CD4-positive, alpha-beta T cell (primary cell): ENCODE results near the gene SPDYE6. TPM values are rescaled to one million over a fixed set of nuclear protein-coding genes. Genes with fewer than 3 reads are reported as not detected.

Experiments used
- ATAC-seq: fragments of 200-7000 bp; cut with Tn5 transposase; one replicate; pipeline ENCODE4 v1.10.0; 2022; ENCODE audit warnings: mild to moderate bottlenecking; ENCODE audit not compliant: poor library complexity
- CTCF ChIA-PET: fragments of 350-600 bp; sonication (Branson Sonifier 250); formaldehyde crosslinking; loops from one replicate; lab custom pipeline; 2021; ENCODE audit warnings: antibody characterized with exemption, inconsistent platforms; lab: Charles Lee
- POLR2A ChIA-PET: fragments of 350-600 bp; sonication (Branson Sonifier 250); formaldehyde crosslinking; loops from one replicate; lab custom pipeline; 2021; ENCODE audit warnings: antibody characterized with exemption, inconsistent platforms; lab: Charles Lee
- DNase-seq, 14 experiments: peaks; one replicate each; pipeline ENCODE4 v3.0.0-alpha.2; 2013 to 2020; ENCODE audit warnings: mixed read lengths in 2 of 14
- H3K27ac ChIP-seq, 2 donors: one replicate each; pipeline versions ENCODE4 v1.5.1 to v1.7.0; 2013; ENCODE audit warnings: low read length in 2 of 2, low read depth in 1 of 2, mild to moderate bottlenecking in 1 of 2
- H3K27me3 ChIP-seq, 2 experiments: 1 replicate in 1 of 2; 2 replicates in 1 of 2; pipeline versions ENCODE4 v1.6.1 to v1.7.0; 2013; ENCODE audit warnings: low read length in 2 of 2, control low read depth in 1 of 2, mild to moderate bottlenecking in 1 of 2, moderate library complexity in 1 of 2; ENCODE audit not compliant: insufficient read depth in 2 of 2, control insufficient read depth in 1 of 2
- H3K36me3 ChIP-seq: one replicate; pipeline ENCODE4 v1.6.1; 2013; ENCODE audit warnings: low read length, control low read depth; ENCODE audit not compliant: insufficient read depth
- H3K4me1 ChIP-seq: one replicate; pipeline ENCODE4 v1.6.1; 2013; ENCODE audit warnings: low read length, control low read depth; ENCODE audit not compliant: insufficient read depth
- H3K4me3 ChIP-seq: one replicate; pipeline ENCODE4 v1.5.1; 2013; ENCODE audit warnings: mild to moderate bottlenecking, low read length, moderate library complexity
- H3K9me3 ChIP-seq, 2 experiments: 1 replicate in 1 of 2; 2 replicates in 1 of 2; pipeline versions ENCODE4 v1.6.1 to v1.7.0; 2013; ENCODE audit warnings: low read length in 2 of 2, mild to moderate bottlenecking in 2 of 2, control low read depth in 1 of 2, moderate library complexity in 1 of 2; ENCODE audit not compliant: control insufficient read depth in 1 of 2, insufficient read depth in 1 of 2
- H3K27ac Mint-ChIP-seq: one replicate; pipeline ENCODE4 v1.8.0; 2020; ENCODE audit warnings: mixed read lengths
- H3K27me3 Mint-ChIP-seq: one replicate; pipeline ENCODE4 v1.8.0; 2021; ENCODE audit warnings: mixed read lengths
- H3K36me3 Mint-ChIP-seq: one replicate; pipeline ENCODE4 v1.8.0; 2021; ENCODE audit warnings: low read depth, mixed read lengths
- H3K4me1 Mint-ChIP-seq: one replicate; pipeline ENCODE4 v1.8.0; 2021; ENCODE audit warnings: low read depth, mixed read lengths
- H3K4me3 Mint-ChIP-seq: one replicate; pipeline ENCODE4 v1.8.0; 2020; ENCODE audit warnings: mild to moderate bottlenecking, mixed read lengths
- H3K9me3 Mint-ChIP-seq: one replicate; pipeline ENCODE4 v1.8.0; 2020; ENCODE audit warnings: mixed read lengths
- CTCF ChIP-seq: fragments of 200-600 bp; IDR thresholded peaks from one replicate; pipeline ENCODE4 v1.8.0; 2022; ENCODE audit warnings: antibody characterized with exemption, mild to moderate bottlenecking
- intact Hi-C, 2 experiments: fragments of 100-400 bp; cut with DNase I in 1 of 2; cut with micrococcal nuclease in 1 of 2; formaldehyde crosslinking; loops; one replicate each; pipeline versions ENCODE4 v1.15.1 to v1.9.0; 2023 to 2025; cut with DNase I, micrococcal nuclease
- total RNA-seq, 174 experiments: library from RNA in 2 of 174; stranded (reverse) in 2 of 174; gene quantifications; one replicate each; pipeline ENCODE4 v1.2.3 and lab custom pipeline; 2021 to 2026

SPDYE6 gene
- total RNA-seq, 2 experiments from 2014 or later: not detected

GRCh38 chr7:102306916-102307677, 49.1 kb downstream of the SPDYE6 start:
- peaks cover 27% of the 10 kb centered on the region for H3K4me1 ChIP-seq
- no peaks in the 10 kb centered on the region for H3K9me3 ChIP-seq
- H3K36me3 ChIP-seq: no peaks in the 10 kb centered on the region
- no peak for TF ChIP-seq CTCF
- Mint-ChIP-seq H3K27ac (no peak overlapping the region), H3K9me3 (no peaks in the 10 kb centered on the region), H3K4me1 (no peaks in the 10 kb centered on the region), H3K36me3 (no peaks in the 10 kb centered on the region), H3K27me3 (no peaks in the 10 kb centered on the region), H3K4me3 (no peak overlapping the region)
- H3K27me3 ChIP-seq: no peaks in the 10 kb centered on the region
- DNase-seq (peak in 4 of 14 experiments; percentile 18 to 64 (median 54)), ATAC-seq (peak; percentile 44)
- intact Hi-C loops: no loop called here
- CTCF ChIA-PET: interaction anchor here (0.6 kb wide), 1 partner anchor 980 kb away, joined by 4 read pairs; no protein-coding TSS in a partner anchor
- POLR2A ChIA-PET: interaction anchor here (0.6 to 1.1 kb wide), 3 partner anchors 89 to 1964 kb away, joined by 3 to 4 read pairs (median 3); no protein-coding TSS in a partner anchor
- peak overlapping the region; percentile 4 for H3K4me3 ChIP-seq
- H3K27ac ChIP-seq: no peak overlapping the region

GRCh38 chr7:102305414-102306268, 50.6 kb downstream of the SPDYE6 start:
- POLR2A ChIA-PET: no interaction called here
- H3K27ac ChIP-seq: no peak overlapping the region
- TF ChIP-seq CTCF: no peak
- Mint-ChIP-seq H3K4me1 (no peaks in the 10 kb centered on the region), H3K27ac (no peak overlapping the region), H3K4me3 (no peak overlapping the region), H3K36me3 (no peaks in the 10 kb centered on the region), H3K27me3 (no peaks in the 10 kb centered on the region), H3K9me3 (no peaks in the 10 kb centered on the region)
- intact Hi-C loops: no loop called here
- CTCF ChIA-PET: no interaction called here
- no peak overlapping the region for H3K4me3 ChIP-seq
- no peaks in the 10 kb centered on the region for H3K27me3 ChIP-seq
- ATAC-seq (no peak), DNase-seq (peak in 1 of 14 experiments; percentile 35)
- peaks cover 27% of the 10 kb centered on the region for H3K4me1 ChIP-seq
- no peaks in the 10 kb centered on the region for H3K9me3 ChIP-seq
- H3K36me3 ChIP-seq: no peaks in the 10 kb centered on the region

- H3K4me1 Mint-ChIP-seq: no peaks in the 10 kb centered on the region
- Histone ChIP-seq H3K9me3 (no peaks in the 10 kb centered on the region), H3K27me3 (no peaks in the 10 kb centered on the region), H3K36me3 (no peaks in the 10 kb centered on the region), H3K4me3 (no peak overlapping the region), H3K4me1 (peaks cover 27% of the 10 kb centered on the region), H3K27ac (no peak overlapping the region)
- no peak for TF ChIP-seq CTCF
- H3K27ac Mint-ChIP-seq: no peak overlapping the region
- POLR2A ChIA-PET: no interaction called here
- no peaks in the 10 kb centered on the region for H3K36me3 Mint-ChIP-seq
- CTCF ChIA-PET: no interaction called here
- ATAC-seq (no peak), DNase-seq (no peak)
- H3K9me3 Mint-ChIP-seq: no peaks in the 10 kb centered on the region
- intact Hi-C loops: no loop called here
- H3K4me3 Mint-ChIP-seq: no peak overlapping the region
- no peaks in the 10 kb centered on the region for H3K27me3 Mint-ChIP-seq
Observed at GRCh38 chr7:102304668-102305067, 51.6 kb downstream of the SPDYE6 start.
